Natural killer cell (primary cell): Measurements from ENCODE around the gene USF3. TPM values are rescaled to one million over a fixed set of nuclear protein-coding genes. Genes with fewer than 3 reads are reported as not detected.

Source experiments
- ATAC-seq, 3 donors: fragments of 150-1000 bp in 2 of 3; fragments of 200-7000 bp in 1 of 3; cut with Tn5 transposase; 1 replicate in 1 of 3; 2 replicates in 2 of 3; pipeline ENCODE4 v1.10.0; 2021; ENCODE audit warnings: mild to moderate bottlenecking in 2 of 3, moderate library complexity in 2 of 3
- DNase-seq, 2 donors: peaks; one replicate each; pipeline versions ENCODE4 v3.0.0 to v3.0.0-alpha.2; 2013 to 2021; ENCODE audit warnings: mixed read lengths in 1 of 2
- H3K27ac ChIP-seq: one replicate; pipeline ENCODE4 v1.5.1; 2013; ENCODE audit warnings: mild to moderate bottlenecking, low read length
- H3K27me3 ChIP-seq: one replicate; pipeline ENCODE4 v1.6.1; 2013; ENCODE audit warnings: low read length; ENCODE audit not compliant: control insufficient read depth, insufficient read depth
- H3K36me3 ChIP-seq: one replicate; pipeline ENCODE4 v1.6.1; 2013; ENCODE audit warnings: low read length; ENCODE audit not compliant: control insufficient read depth, insufficient read depth
- H3K4me1 ChIP-seq: one replicate; pipeline ENCODE4 v1.6.1; 2013; ENCODE audit warnings: low read length; ENCODE audit not compliant: control insufficient read depth, insufficient read depth
- H3K4me3 ChIP-seq: one replicate; pipeline ENCODE4 v1.5.1; 2013; ENCODE audit warnings: low read length
- H3K9me3 ChIP-seq: one replicate; pipeline ENCODE4 v1.6.1; 2013; ENCODE audit warnings: low read length; ENCODE audit not compliant: control insufficient read depth, insufficient read depth
- H3K27ac Mint-ChIP-seq, 2 donors: one replicate each; pipeline ENCODE4 v1.8.0; 2022; ENCODE audit warnings: mild to moderate bottlenecking in 2 of 2, mixed read lengths in 2 of 2, moderate library complexity in 1 of 2
- H3K27me3 Mint-ChIP-seq, 2 donors: one replicate each; pipeline ENCODE4 v1.8.0; 2022; ENCODE audit warnings: low read depth in 2 of 2, mixed read lengths in 2 of 2
- H3K36me3 Mint-ChIP-seq: one replicate; pipeline ENCODE4 v1.8.0; 2022; ENCODE audit warnings: mixed read lengths
- H3K4me1 Mint-ChIP-seq, 2 donors: one replicate each; pipeline ENCODE4 v1.8.0; 2022; ENCODE audit warnings: mixed read lengths in 2 of 2
- H3K4me3 Mint-ChIP-seq: one replicate; pipeline ENCODE4 v1.8.0; 2022; ENCODE audit warnings: mild to moderate bottlenecking, moderate library complexity, mixed read lengths
- H3K9me3 Mint-ChIP-seq, 2 donors: one replicate each; pipeline ENCODE4 v1.8.0; 2022; ENCODE audit warnings: mixed read lengths in 2 of 2
- WGBS: methylation state at CpG from one replicate; pipeline ENCODE4 v1.1.7; 2013; ENCODE audit warnings: missing lambda C conversion rate; ENCODE audit not compliant: insufficient coverage; 5-methylcytosine and 5-hydroxymethylcytosine counted together
- intact Hi-C: fragments of 100-400 bp; cut with micrococcal nuclease; formaldehyde crosslinking; loops from one replicate; pipeline ENCODE4 v1.14.2; 2022
- total RNA-seq, 4 donors: library from RNA; stranded (reverse); fragments of 120-200 nt in 1 of 4; gene quantifications; one replicate each; pipeline versions ENCODE4 v1.2.3 to v1.2.4, GENCODE V29; 2013 to 2022
- TF ChIP-seq, protein P1 (sequence below): fragments of 200-600 bp; IDR thresholded peaks from one replicate; pipeline ENCODE4 v1.8.0; 2022; ENCODE audit warnings: antibody characterized with exemption

Gene USF3
- total RNA-seq, 3 donors from 2014 or later (not counting 1 experiment from before 2014, with no cell fraction given) = 38.0 to 43.0 (median 41.8) TPM

DNA sequence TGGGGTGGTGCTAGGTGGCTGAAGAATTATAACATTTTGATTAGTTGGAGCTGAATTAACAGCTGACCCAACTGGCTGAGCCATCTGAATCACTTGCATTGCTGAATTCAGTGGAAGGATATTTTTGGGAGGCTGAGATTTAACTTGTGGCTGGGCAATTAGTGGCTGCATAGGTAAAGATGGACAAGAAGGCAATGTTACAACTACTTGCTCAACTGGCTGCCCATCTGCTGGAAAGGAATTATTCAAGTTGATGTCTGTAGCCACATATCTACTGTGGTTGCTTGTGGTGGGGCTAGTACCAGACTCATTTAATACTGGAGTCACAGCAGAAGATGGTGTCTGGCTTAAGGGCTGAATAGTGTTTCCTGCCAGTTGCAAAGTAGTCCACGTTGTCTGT, 36.4 kb downstream of the USF3 start:
- peak overlapping the region; percentile 34 for H3K27ac ChIP-seq
- intact Hi-C loops = no loop called here
- peaks cover 57% of the 10 kb centered on the region for H3K36me3 ChIP-seq
- H3K4me3 Mint-ChIP-seq = no peak overlapping the region
- peaks cover 14 to 16% of the 10 kb centered on the region in 2 donors for H3K4me1 Mint-ChIP-seq
- H3K4me1 ChIP-seq = peaks cover 3% of the 10 kb centered on the region
- H3K9me3 Mint-ChIP-seq = no peaks in the 10 kb centered on the region
- TF ChIP-seq, protein P1, sequence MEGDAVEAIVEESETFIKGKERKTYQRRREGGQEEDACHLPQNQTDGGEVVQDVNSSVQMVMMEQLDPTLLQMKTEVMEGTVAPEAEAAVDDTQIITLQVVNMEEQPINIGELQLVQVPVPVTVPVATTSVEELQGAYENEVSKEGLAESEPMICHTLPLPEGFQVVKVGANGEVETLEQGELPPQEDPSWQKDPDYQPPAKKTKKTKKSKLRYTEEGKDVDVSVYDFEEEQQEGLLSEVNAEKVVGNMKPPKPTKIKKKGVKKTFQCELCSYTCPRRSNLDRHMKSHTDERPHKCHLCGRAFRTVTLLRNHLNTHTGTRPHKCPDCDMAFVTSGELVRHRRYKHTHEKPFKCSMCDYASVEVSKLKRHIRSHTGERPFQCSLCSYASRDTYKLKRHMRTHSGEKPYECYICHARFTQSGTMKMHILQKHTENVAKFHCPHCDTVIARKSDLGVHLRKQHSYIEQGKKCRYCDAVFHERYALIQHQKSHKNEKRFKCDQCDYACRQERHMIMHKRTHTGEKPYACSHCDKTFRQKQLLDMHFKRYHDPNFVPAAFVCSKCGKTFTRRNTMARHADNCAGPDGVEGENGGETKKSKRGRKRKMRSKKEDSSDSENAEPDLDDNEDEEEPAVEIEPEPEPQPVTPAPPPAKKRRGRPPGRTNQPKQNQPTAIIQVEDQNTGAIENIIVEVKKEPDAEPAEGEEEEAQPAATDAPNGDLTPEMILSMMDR = no peak
- H3K36me3 Mint-ChIP-seq = peaks cover 56% of the 10 kb centered on the region
- 70% methylated on average over 1 of the region's 1 CpG for WGBS
- DNase-seq (no peak), ATAC-seq (no peak)
- no peak overlapping the region for H3K27ac Mint-ChIP-seq
- H3K9me3 ChIP-seq = no peaks in the 10 kb centered on the region
- no peaks in the 10 kb centered on the region for H3K27me3 Mint-ChIP-seq
- H3K27me3 ChIP-seq = no peaks in the 10 kb centered on the region
- no peak overlapping the region for H3K4me3 ChIP-seq

DNA sequence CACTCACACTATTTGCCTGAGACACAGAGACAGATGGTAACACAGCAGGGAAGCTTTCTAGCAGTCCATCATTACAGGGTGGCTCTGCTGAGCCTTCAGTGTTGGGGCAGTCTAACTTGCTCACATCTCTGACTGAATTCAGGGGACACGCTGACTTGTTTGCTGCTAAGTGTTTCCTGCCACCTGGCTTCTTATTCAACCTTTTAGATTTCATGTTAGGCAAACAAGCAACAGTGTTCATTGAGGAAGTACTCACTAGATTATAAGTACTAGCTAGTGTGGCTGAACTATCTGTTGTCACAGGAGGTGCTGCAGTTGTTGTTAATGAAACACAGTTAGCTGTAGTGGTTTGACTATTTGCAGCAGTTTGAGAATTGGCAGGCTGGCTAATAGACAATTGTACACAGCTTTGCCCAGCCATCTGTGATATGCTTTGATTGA, 37.3 kb downstream of the USF3 start:
- Mint-ChIP-seq H3K27me3 (no peaks in the 10 kb centered on the region), H3K4me3 (no peak overlapping the region), H3K4me1 (peaks cover 9 to 12% of the 10 kb centered on the region in 2 donors), H3K27ac (peak overlapping the region in 1 of 2 donors; percentile 35), H3K36me3 (peaks cover 56% of the 10 kb centered on the region), H3K9me3 (no peaks in the 10 kb centered on the region)
- no peaks in the 10 kb centered on the region for H3K9me3 ChIP-seq
- DNase-seq (no peak), ATAC-seq (no peak)
- peaks cover 50% of the 10 kb centered on the region for H3K36me3 ChIP-seq
- H3K27me3 ChIP-seq = no peaks in the 10 kb centered on the region
- peak overlapping the region; percentile 3 for H3K27ac ChIP-seq
- 53% methylated on average over 1 of the region's 1 CpG for WGBS
- H3K4me1 ChIP-seq = no peaks in the 10 kb centered on the region
- intact Hi-C loops = no loop called here
- TF ChIP-seq, protein P1 = no peak
- no peak overlapping the region for H3K4me3 ChIP-seq

DNA sequence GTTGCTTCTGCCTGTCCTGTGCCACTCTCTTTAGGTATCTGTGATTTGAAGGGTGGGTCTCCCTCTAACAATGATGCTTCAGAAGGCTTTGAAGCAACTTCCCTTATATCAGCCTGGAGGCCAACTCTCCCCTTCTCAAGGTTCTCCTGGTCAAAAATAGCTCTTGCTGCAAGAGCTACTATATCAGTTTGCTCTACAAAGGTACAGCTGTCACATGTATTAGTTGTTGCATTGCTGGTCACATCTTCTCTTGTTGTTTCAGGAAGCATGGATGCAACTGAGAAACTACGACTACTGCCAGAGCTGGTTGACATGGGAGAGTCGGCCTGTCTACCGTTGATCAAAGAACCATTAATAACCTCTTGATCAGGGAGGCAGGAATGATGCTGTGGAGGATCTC, 38.3 kb downstream of the USF3 start:
- TF ChIP-seq, protein P1 = no peak
- Histone ChIP-seq H3K4me1 (no peaks in the 10 kb centered on the region), H3K27ac (no peak overlapping the region), H3K4me3 (no peak overlapping the region), H3K9me3 (no peaks in the 10 kb centered on the region), H3K27me3 (no peaks in the 10 kb centered on the region), H3K36me3 (peaks cover 45% of the 10 kb centered on the region)
- Mint-ChIP-seq H3K9me3 (no peaks in the 10 kb centered on the region), H3K36me3 (peaks cover 50% of the 10 kb centered on the region), H3K4me1 (peaks cover 9 to 12% of the 10 kb centered on the region in 2 donors), H3K27me3 (no peaks in the 10 kb centered on the region), H3K4me3 (no peak overlapping the region), H3K27ac (no peak overlapping the region)
- no peak for ATAC-seq
- DNase-seq = no peak
- WGBS = 100% methylated on average over 3 of the region's 3 CpGs
- intact Hi-C loops = no loop called here

DNA sequence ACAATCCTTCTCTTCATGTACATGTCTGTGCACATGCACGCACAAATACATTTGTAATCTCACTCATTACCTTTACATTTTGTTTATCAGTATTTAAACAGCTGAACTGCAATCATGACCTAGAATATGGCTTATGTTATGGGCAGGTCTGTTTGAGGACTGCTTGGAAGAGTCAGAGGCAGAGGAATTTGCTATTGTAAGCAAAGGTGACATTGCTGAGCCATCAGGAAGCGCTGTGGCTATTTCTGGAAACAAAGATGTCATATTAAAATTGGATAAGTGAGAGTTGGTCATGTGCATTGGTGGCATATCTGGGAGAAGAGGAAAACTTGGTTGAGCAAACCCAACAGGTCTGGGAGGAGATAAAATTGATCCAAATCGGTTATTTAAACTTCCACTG, 41.6 kb downstream of the USF3 start:
- no peaks in the 10 kb centered on the region for H3K4me1 ChIP-seq
- TF ChIP-seq, protein P1 = no peak
- Mint-ChIP-seq H3K36me3 (peaks cover 37% of the 10 kb centered on the region), H3K9me3 (no peaks in the 10 kb centered on the region), H3K27ac (no peak overlapping the region), H3K4me3 (no peak overlapping the region), H3K4me1 (peaks cover 7 to 12% of the 10 kb centered on the region in 2 donors), H3K27me3 (no peaks in the 10 kb centered on the region)
- H3K36me3 ChIP-seq = peaks cover 29% of the 10 kb centered on the region
- DNase-seq (no peak), ATAC-seq (no peak)
- H3K4me3 ChIP-seq = no peak overlapping the region
- intact Hi-C loops = no loop called here
- no peaks in the 10 kb centered on the region for H3K9me3 ChIP-seq
- H3K27ac ChIP-seq = no peak overlapping the region
- 100% methylated on average over 2 of the region's 3 CpGs for WGBS
- H3K27me3 ChIP-seq = no peaks in the 10 kb centered on the region
